ENCODE data around the gene OR13C3. TPM values are rescaled to one million over a fixed set of nuclear protein-coding genes. Genes with fewer than 3 reads are reported as not detected.

The OR13C3 gene
- total RNA-seq, 1 experiment from 2014 or later, result not detected

Other genes starting within 250 kb of the OR13C3 start
- not detected in 2 replicates for gene OR13F1, start 32.6 kb downstream of the OR13C3 start, total RNA-seq (2014; rRNA removed; shearing (Covaris generic))
- not detected in 2 replicates for gene OR13C4, start 9.6 kb downstream of the OR13C3 start, total RNA-seq (2014; rRNA removed; shearing (Covaris generic))
- not detected in 2 replicates for gene OR13C8, start 32.3 kb upstream of the OR13C3 start, total RNA-seq (2014; rRNA removed; shearing (Covaris generic))
- not detected in 2 replicates for gene OR13C5, start 62.6 kb upstream of the OR13C3 start, total RNA-seq (2014; rRNA removed; shearing (Covaris generic))
- not detected in 2 replicates for gene OR13C2, start 68.8 kb upstream of the OR13C3 start, total RNA-seq (2014; rRNA removed; shearing (Covaris generic))
- not detected in 2 replicates for gene OR13C9, start 81.3 kb upstream of the OR13C3 start, total RNA-seq (2014; rRNA removed; shearing (Covaris generic))
- gene OR13D1, start 157.7 kb upstream of the OR13C3 start, total RNA-seq (2014; rRNA removed; shearing (Covaris generic)), result not detected in 2 replicates
- 21.0 and 22.1 TPM in 2 replicates for gene NIPSNAP3A, start 210.8 kb upstream of the OR13C3 start, total RNA-seq (2014; rRNA removed; shearing (Covaris generic))
- 1.2 and 2.1 TPM in 2 replicates for gene NIPSNAP3B, start 227.3 kb upstream of the OR13C3 start, total RNA-seq (2014; rRNA removed; shearing (Covaris generic))